Measurements from ENCODE around the gene ACAP1. TPM values are rescaled to one million over a fixed set of nuclear protein-coding genes. Genes with fewer than 3 reads are reported as not detected.

The ACAP1 gene
- total RNA-seq, 1 experiment from 2014 or later: 58.6 TPM

DNA sequence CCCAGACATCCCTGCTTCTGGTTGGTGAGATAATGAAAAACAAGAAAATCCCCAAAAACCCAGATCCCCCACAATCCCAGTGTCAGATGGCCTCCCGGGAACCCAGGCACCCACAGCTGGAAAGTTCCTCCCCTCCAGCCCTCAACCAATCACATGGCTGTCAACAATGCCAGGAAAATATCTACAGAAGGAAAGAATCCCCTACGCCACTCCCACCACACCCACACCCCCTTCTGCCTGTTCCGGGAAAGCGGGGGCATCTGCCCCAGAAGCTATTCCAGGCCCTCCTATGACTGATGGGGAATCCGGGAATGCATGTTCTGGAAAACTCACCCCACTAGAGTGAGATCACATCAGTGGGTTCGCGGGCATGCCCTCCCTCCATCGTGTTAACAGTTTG lies 20.4 kb downstream of the ACAP1 start:
- H3K36me3 Mint-ChIP-seq: no peaks in the 10 kb centered on the region
- H3K27ac Mint-ChIP-seq: no peak overlapping the region
- peaks cover 22% of the 10 kb centered on the region for H3K4me1 Mint-ChIP-seq
- no peak for ATAC-seq
- peak overlapping the region; percentile 44; the same call in 1 of the 2 replicates for H3K4me3 Mint-ChIP-seq
- no peak for TF ChIP-seq FOXK1 (CRISPR knock-in tag; IDR thresholded peaks at IDR 0.05)
- no peak for TF ChIP-seq ETV6 (CRISPR knock-in tag; IDR thresholded peaks at IDR 0.05)
- no peak for TF ChIP-seq JAZF1 (CRISPR knock-in tag; IDR thresholded peaks at IDR 0.05)
- TF ChIP-seq, protein P1, sequence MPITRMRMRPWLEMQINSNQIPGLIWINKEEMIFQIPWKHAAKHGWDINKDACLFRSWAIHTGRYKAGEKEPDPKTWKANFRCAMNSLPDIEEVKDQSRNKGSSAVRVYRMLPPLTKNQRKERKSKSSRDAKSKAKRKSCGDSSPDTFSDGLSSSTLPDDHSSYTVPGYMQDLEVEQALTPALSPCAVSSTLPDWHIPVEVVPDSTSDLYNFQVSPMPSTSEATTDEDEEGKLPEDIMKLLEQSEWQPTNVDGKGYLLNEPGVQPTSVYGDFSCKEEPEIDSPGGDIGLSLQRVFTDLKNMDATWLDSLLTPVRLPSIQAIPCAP (CRISPR knock-in tag; IDR thresholded peaks at IDR 0.05): no peak
- TF ChIP-seq, protein P2, sequence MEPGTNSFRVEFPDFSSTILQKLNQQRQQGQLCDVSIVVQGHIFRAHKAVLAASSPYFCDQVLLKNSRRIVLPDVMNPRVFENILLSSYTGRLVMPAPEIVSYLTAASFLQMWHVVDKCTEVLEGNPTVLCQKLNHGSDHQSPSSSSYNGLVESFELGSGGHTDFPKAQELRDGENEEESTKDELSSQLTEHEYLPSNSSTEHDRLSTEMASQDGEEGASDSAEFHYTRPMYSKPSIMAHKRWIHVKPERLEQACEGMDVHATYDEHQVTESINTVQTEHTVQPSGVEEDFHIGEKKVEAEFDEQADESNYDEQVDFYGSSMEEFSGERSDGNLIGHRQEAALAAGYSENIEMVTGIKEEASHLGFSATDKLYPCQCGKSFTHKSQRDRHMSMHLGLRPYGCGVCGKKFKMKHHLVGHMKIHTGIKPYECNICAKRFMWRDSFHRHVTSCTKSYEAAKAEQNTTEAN (CRISPR knock-in tag; IDR thresholded peaks at IDR 0.05): no peak
- TF ChIP-seq NFATC4 (CRISPR knock-in tag; IDR thresholded peaks at IDR 0.05): no peak
- TF ChIP-seq HMGA2 (CRISPR knock-in tag; IDR thresholded peaks at IDR 0.05): no peak
- TF ChIP-seq ZNF416 (CRISPR knock-in tag; IDR thresholded peaks at IDR 0.05): no peak
- no peak for TF ChIP-seq ATF1 (CRISPR knock-in tag; IDR thresholded peaks at IDR 0.05)
- no peak for TF ChIP-seq TCF7 (CRISPR knock-in tag; IDR thresholded peaks at IDR 0.05; ENCODE audit: low read depth)
- no peak for TF ChIP-seq ARID4B (CRISPR knock-in tag; IDR thresholded peaks at IDR 0.05; ENCODE audit: borderline replicate concordance)
- TF ChIP-seq ZNF317 (CRISPR knock-in tag; IDR thresholded peaks at IDR 0.05; ENCODE audit: borderline replicate concordance, low read depth): no peak
- no peak for TF ChIP-seq TP53 (CRISPR knock-in tag; IDR thresholded peaks at IDR 0.05)
- no peak for TF ChIP-seq FOXP4 (CRISPR knock-in tag; IDR thresholded peaks at IDR 0.05)
- TF ChIP-seq NR3C1 (CRISPR knock-in tag; conservative IDR thresholded peaks at IDR 0.05; ENCODE audit: low read depth): no peak
- TF ChIP-seq IRF2 (CRISPR knock-in tag; IDR thresholded peaks at IDR 0.05; ENCODE audit: borderline replicate concordance, low read depth): no peak
- TF ChIP-seq ELF4 (CRISPR knock-in tag; IDR thresholded peaks at IDR 0.05; ENCODE audit: low read depth): no peak
- TF ChIP-seq ZNF423 (CRISPR knock-in tag; IDR thresholded peaks at IDR 0.05): no peak
- no peak for TF ChIP-seq CDX4 (CRISPR knock-in tag; IDR thresholded peaks at IDR 0.05; ENCODE audit: borderline replicate concordance)
- POLR2A ChIA-PET: interaction anchor here (1.5 kb wide), 1 partner anchor 48 kb away, joined by 7 read pairs; the partner anchor contains the start of gene TMEM256
- CTCF ChIA-PET: interaction anchor here (0.8 to 6.6 kb wide), 32 partner anchors 9 to 286 kb away, joined by 3 to 69 read pairs (median 5); partner anchors contain the start of genes CHRNB1, NEURL4, PLSCR3 and SENP3
- DNase-seq (ENCODE audit: low spot score): no peak
- peaks cover 7% of the 10 kb centered on the region for H3K27me3 Mint-ChIP-seq (ENCODE audit: low read depth)
- no peaks in the 10 kb centered on the region for H3K9me3 Mint-ChIP-seq
